ENCODE data around the gene PRKCZ.

DNA sequence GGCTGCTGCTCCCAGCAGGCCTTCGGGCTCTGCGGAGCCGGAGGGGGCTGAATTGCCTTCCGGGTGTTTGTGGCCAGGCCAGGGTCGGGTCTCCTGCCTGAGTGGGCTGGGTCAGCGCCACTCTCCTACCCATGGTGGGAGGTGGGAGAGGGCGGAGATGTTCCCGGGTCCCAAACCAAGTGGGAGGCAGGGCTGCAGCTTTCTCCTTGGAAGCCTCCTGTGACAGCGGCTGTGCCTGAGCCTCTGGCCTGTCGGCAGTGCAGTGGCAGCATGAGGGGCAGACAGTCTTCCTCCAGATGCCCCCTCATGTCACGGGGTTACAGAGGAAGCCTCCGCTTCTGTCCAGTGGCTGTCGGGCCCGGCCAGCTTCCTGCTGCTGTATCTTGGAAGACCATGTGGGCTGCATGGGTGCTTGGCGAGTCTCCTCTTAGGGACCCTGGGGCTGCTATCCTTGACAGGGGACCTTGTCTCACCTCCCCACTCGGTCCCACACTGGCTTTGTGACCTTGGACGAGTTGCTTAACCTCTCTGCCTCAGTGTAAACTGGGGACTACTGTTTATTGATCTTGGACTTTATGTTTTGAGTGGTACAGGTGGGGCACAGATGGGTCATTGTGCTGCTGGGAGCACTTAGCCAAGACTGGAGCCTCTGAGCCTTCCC lies 182.2 kb downstream of the PRKCZ start:
- TF ChIP-seq, protein P1, sequence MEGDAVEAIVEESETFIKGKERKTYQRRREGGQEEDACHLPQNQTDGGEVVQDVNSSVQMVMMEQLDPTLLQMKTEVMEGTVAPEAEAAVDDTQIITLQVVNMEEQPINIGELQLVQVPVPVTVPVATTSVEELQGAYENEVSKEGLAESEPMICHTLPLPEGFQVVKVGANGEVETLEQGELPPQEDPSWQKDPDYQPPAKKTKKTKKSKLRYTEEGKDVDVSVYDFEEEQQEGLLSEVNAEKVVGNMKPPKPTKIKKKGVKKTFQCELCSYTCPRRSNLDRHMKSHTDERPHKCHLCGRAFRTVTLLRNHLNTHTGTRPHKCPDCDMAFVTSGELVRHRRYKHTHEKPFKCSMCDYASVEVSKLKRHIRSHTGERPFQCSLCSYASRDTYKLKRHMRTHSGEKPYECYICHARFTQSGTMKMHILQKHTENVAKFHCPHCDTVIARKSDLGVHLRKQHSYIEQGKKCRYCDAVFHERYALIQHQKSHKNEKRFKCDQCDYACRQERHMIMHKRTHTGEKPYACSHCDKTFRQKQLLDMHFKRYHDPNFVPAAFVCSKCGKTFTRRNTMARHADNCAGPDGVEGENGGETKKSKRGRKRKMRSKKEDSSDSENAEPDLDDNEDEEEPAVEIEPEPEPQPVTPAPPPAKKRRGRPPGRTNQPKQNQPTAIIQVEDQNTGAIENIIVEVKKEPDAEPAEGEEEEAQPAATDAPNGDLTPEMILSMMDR (IDR thresholded peaks at IDR 0.05; ENCODE audit: low read depth, low read length): no peak
- TF ChIP-seq POLR2A (IDR thresholded peaks at IDR 0.05; ENCODE audit: extremely low read depth, insufficient read length): no peak

Data from NB4 (cell line).